ENCODE measurements around the gene PDE11A.

Gene PDE11A

GRCh38 chr2:177682836-177683660, 389.5 kb downstream of the PDE11A start:
- DNase-seq, result no peak

DNA sequence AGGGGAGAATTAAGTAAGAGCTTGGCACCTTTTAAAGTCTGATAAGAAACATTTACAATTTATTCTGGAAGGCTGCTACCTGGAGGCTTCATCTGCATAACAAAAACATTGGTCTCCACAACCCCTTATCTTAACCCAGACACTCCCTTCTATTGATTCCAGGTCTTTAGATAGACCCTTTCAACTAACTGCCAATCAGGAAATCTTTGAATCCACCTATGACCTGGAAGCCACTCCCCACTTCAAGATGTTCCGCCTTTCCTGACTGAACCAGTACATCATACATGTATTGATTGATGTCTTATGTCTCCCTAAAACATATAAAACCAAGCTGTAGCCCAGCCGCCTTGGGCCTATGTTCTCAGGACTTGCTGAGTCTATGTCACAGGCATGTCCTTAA, 390.6 kb downstream of the PDE11A start:
- no peak for DNase-seq

DNA sequence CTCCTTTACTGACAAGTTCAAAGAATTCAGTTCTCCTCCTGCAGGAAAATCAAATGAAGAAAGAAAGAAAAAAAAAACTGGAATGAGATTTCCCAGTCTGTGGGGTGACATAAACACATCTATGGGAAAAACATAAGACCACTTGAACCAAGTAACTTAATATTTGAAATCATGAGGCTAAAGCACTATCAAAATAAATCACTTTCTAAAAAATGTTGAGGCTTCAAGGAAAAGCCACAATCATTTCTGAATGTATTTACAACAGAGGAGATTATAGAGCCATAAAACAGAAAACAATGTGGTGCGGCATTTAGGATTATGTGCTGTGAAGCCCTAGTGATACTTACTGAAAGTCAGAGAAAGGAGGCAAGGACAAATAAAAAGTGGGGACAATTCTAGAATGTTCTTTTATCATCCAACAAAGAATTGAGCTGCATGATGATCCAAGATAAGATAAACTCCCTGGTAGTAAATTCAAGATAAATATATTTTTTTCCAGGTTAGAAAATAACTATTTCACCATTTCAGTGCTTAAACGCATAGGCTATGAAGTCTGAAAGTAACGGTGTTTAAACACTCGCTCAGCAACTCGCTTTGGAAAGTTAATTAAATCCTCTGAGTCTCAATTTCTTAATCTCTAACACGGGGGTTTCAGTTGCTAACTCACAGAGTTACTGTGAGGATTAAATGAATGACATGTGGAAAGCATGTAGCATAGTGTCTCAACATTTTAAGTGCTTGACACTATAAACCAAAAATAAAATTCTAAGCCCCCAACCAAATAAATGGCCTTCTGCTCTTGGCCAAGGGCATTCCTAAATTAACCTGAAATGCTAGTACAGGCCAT, 391.5 kb downstream of the PDE11A start:
- no peak for DNase-seq

- no peak for DNase-seq
Measured at GRCh38 chr2:177679611-177680605, 392.7 kb downstream of the PDE11A start.

- DNase-seq, result no peak
Measured at GRCh38 chr2:177678939-177679338, 393.6 kb downstream of the PDE11A start.

GRCh38 chr2:177676636-177677035, 395.9 kb downstream of the PDE11A start:
- DNase-seq, result no peak

GRCh38 chr2:177675825-177676224, 396.8 kb downstream of the PDE11A start:
- no peak for DNase-seq

DNA sequence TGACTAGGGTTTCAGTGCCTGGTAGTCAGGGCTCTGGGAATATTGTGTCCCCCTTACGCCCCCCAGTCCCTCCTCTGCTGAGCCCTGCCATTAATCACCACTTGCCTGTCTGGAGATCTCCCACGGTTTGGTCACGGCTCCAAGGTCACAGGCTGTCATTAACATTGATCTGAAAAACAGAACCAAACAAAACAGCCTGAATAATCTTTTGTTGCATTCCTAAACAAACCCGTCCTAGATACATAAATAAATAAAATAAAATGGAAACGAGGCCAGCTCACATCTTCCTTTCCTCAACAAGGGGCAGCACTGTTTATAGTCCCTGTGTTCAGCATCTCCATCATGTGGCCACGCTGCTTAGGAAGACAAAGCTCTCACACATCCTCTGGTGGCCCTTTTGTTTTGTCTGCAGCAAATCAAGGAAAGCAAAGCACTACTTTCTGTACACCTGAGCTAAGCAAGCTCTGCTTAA, 397.2 kb downstream of the PDE11A start:
- DNase-seq, result no peak

- DNase-seq, result no peak
Measured at GRCh38 chr2:177673602-177674595, 398.7 kb downstream of the PDE11A start.

GRCh38 chr2:177671662-177672061, 400.9 kb downstream of the PDE11A start:
- DNase-seq, result no peak

DNA sequence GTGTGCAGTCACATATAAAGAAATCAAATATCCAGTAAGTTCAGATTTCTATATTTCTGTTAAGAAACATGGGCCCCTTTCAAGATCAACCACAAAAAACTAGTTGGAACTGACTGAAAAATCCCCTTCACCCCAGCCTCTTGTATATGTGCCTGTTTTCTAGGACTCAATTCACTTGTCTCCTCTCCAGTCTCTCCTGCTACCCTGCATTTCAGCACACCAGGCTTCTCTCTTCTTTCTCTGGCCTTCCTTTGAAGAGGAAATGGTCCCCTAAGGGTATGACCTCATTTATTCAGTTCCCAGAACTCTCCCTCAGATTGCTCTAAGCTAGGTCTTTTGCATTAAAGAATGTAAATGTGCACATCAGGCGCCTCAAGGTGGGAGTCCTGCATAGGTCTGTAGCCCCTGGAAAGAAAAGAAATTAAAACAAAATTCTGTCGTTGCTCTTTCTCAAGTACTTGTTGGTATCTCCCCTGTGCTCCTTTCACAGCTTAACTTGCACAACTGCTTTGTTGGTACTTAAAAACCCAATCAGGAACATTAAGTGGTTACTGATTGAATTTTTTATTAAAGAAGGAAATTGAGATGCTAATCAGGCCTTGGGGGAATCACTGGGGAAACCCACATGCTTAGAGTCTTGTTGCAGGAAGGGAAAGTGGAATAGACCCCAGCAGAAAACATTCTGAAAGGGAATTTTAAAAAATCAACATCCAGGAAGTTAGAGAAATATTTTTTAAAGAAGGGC, 401.6 kb downstream of the PDE11A start:
- no peak for DNase-seq

GRCh38 chr2:177669625-177670330, 402.8 kb downstream of the PDE11A start:
- no peak for DNase-seq

DNA sequence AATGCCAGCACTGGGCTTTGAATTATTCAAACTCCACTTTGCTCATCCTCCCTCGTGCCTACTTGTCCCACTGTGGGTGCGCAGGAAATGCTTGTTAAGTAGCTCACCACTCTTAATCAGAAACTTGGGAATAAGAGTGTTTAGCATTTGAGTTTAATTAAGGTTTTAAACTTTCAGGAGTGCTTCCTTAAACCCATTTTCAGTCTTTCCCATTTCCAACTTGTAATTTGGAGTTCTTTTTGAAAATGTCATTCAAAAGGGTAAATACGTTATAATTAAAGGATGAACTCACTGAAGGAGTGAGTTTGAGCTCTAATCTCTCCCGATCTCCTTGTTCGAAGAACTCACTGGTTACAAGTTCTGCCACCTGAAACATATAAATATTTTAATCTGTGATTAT, 403.4 kb downstream of the PDE11A start:
- DNase-seq, result no peak

DNA sequence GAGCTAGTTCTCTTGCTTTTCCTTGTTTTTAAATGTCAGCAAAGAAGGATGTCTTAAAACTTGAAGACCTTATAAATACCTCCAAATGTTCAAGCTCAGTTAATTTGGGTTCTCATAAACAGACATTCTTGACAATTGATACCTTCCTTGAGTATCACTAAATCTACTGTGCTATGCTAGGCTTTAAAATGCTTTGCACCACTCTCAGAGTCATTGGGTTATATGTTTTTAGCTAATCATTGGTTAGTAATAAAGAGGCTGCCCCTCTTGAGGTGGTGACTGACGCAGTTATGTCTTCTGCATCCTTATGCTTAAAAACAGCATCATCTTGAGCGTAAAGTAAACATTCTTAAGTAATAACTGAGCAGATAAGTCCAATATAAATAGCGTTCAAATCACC, 404.0 kb downstream of the PDE11A start:
- no peak for DNase-seq

DNA sequence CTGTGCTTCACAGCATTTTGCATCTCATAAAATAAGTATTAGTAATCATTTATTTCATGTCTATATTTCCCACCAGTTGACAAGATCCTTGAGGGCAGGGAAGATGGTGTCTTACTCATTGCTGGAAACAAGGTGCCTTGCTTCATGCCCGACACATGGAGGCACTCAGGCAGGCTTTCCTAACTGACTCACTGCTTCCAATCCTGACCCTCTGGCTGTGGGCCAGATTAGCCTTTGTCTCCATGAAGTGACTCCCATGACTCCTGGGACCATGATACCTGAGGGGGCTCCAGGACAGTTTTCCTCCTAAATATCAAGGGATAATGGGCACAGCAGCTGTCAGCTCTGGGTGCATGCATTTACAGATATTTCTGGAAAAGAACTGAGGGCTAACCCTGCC, 405.0 kb downstream of the PDE11A start:
- no peak for DNase-seq

DNA sequence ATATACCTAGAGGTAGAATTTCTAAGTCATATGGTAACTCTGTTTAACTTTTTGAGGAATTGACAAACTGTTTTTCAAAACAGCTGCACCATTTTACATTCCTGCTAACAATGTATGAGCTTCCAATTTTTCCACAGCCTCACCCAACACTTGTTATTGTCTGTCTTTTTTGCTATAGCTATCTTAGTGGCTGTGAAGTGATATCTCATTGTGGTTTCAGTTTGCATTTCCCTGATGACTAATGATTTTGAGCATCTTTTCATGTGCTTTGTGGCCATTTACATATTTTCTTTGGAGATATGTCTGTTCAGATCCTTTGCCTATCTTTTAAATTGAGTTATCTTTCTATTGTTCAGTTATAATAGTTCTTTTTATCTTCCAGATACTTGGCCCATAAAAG, 406.2 kb downstream of the PDE11A start:
- no peak for DNase-seq

GRCh38 chr2:177665948-177666347, 406.6 kb downstream of the PDE11A start:
- DNase-seq, result no peak

DNA sequence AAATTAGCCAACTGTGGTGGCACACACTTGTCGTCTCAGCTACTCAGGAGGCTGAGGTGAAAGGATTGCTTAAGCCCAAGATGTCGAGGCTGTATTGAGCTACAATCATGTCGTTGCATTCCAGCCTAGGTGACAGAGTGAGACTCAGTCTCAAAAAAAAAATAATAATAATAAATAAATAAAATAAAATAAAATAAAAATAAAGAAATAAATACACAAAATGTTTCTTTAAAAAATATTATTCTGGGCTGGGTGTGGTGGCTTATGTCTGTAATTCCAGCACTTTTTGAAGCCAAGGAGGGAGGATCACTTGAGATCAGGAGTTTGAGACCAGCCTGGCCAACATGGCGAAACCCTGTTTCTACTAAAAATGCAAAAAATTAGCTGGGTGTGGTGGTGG, 407.2 kb downstream of the PDE11A start:
- no peak for DNase-seq

GRCh38 chr2:177662895-177663294, 409.7 kb downstream of the PDE11A start:
- DNase-seq, result no peak

DNA sequence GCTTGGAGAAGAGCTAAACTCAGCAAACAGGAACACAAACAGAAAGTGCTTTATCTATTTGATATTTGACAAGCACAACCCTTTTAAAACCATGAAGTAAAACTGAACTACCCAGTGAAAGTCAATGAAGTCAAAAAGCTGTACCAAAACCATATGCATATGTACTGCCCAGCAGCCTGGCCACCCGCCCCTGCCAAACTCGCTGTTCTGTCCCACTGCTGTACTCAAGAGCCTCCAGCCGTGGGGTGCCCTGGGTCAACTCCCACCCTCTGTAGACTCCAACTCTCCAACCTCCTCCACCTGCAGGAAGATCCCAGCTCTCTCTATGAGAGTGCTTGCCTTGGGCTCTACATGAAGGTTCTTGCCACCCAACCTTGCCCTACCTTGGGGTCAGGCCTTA, 411.8 kb downstream of the PDE11A start:
- no peak for DNase-seq

Data from activated effector memory CD4-positive, alpha-beta T cell treated with Interleukin-2 at 50 U/mL for 16 hours (primary cell).